ENCODE measurements around the gene TNNI2. TPM values are rescaled to one million over a fixed set of nuclear protein-coding genes. Genes with fewer than 3 reads are reported as not detected.
"Not testable (repeated sequence)": the region's sequence is repeated elsewhere in the genome, so short reads cannot be mapped to it uniquely, and the experiment has no call there.

The TNNI2 gene
- polyA plus RNA-seq, 1 of the 3 experiments (the other 2 are of a cell fraction) = not detected

DNA sequence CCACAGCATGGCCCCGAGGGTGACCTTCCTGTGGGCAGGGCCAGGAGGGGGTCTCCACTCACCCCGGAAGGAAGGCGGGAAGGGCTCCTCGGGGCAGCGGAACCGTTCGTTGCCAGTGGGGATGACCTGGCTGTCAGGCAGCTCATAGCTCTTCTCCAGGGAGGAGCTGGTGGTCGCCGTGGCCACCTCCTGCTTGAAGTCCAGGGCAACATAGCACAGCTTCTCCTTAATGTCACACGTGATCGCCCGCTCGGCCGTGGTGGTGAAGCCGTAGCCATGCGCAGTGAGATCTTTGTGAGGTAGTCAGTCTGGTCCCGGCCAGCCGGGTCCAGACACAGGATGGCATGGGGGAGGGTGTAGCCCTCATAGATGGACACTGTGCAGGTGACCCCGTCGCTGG, 35.5 kb upstream of the TNNI2 start:
- POLR2A ChIA-PET = no interaction called here

DNA sequence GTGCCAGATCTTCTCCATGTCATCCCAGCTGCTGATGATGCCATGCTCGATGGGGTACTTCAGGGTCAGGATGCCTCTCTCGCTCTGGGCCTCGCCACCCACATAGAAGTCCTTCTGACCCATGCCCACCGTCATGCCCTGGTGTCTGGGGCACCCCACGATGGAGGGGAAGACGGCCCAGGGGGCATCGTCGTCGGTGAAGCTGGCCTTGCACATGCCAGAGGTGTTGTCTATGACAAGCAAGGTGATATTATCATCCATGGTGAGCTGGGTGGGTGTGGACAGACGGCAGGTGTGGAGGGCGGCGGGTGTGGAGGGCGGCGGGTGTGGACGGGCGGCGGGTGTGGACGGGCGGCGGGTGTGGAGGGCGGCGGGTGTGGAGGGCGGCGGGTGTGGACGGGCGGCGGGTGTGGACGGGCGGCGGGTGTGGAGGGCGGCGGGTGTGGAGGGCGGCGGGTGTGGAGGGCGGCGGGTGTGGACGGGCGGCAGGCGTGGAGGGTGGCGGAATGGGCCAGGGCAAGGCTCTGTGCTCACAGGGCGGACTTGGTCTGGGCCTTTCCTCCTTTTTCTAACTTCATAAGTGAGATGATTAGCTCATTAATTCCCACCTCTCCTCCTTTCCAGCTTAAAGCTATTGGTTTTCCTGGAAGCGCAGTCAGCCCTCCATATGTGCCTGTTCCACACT, 34.8 kb upstream of the TNNI2 start:
- DNase-seq; H3K36me3 ChIP-seq (replicated peaks in 1 of 2; ENCODE audit: control insufficient read depth in 1 of 2, insufficient read depth in 2 of 2, low read length in 1 of 2); H3K4me3 ChIP-seq (ENCODE audit: low read depth in 2 of 2, low read length in 1 of 2); POLR2A ChIA-PET; H4K20me1 ChIP-seq (ENCODE audit: insufficient read depth); H3K79me2 ChIP-seq (ENCODE audit: insufficient read depth); H3K27ac ChIP-seq (ENCODE audit: low read depth in 2 of 2, low read length in 1 of 2); H2AFZ ChIP-seq (ENCODE audit: low read depth); H3K9me3 ChIP-seq; H3F3A ChIP-seq (replicated peaks; ENCODE audit: insufficient read depth); H3K27me3 ChIP-seq (ENCODE audit: insufficient read depth); H3K4me2 ChIP-seq; H3K4me1 ChIP-seq (ENCODE audit: control insufficient read depth in 1 of 2, insufficient read depth in 2 of 2, low read depth in 1 of 2, low read length in 1 of 2); H3K9ac ChIP-seq; H3K9me2 ChIP-seq: not testable (repeated sequence)
- 79% methylated on average over 29 of the region's 42 CpGs for WGBS (ENCODE audit: low lambda C conversion rate)
- CTCF ChIA-PET = interaction anchor here (0.8 to 1.4 kb wide), 3 partner anchors 24 to 352 kb away, joined by 3 read pairs; no protein-coding TSS in a partner anchor

More for the DNA sequence above, 35.5 kb upstream of the TNNI2 start:
- no peaks in the 10 kb centered on the region for H3K79me2 ChIP-seq (ENCODE audit: insufficient read depth)
- no peaks in the 10 kb centered on the region; the same call in 1 of the 2 replicates for H3K27me3 ChIP-seq (ENCODE audit: insufficient read depth)
- CTCF ChIA-PET = interaction anchor here (1.1 to 1.4 kb wide), 2 partner anchors 14 to 353 kb away, joined by 3 read pairs; no protein-coding TSS in a partner anchor
- H3K27ac ChIP-seq (ENCODE audit: low read depth in 2 of 2, low read length in 1 of 2) = no peak overlapping the region
- DNase-seq = no peak
- no peaks in the 10 kb centered on the region for H3K36me3 ChIP-seq (replicated peaks in 1 of 2; ENCODE audit: control insufficient read depth in 1 of 2, insufficient read depth in 2 of 2, low read length in 1 of 2)
- WGBS (ENCODE audit: low lambda C conversion rate) = 89% methylated on average over 13 of the region's 20 CpGs
- no peaks in the 10 kb centered on the region for H3K9me2 ChIP-seq
- no peak overlapping the region for H3K4me2 ChIP-seq
- no peak overlapping the region for H3K4me3 ChIP-seq (ENCODE audit: low read depth in 2 of 2, low read length in 1 of 2)
- H4K20me1 ChIP-seq (ENCODE audit: insufficient read depth) = no peaks in the 10 kb centered on the region
- no peaks in the 10 kb centered on the region for H3F3A ChIP-seq (replicated peaks; ENCODE audit: insufficient read depth)
- H2AFZ ChIP-seq (ENCODE audit: low read depth) = no peak overlapping the region
- no peaks in the 10 kb centered on the region for H3K9me3 ChIP-seq
- H3K4me1 ChIP-seq (ENCODE audit: control insufficient read depth in 1 of 2, insufficient read depth in 2 of 2, low read depth in 1 of 2, low read length in 1 of 2) = no peaks in the 10 kb centered on the region
- TF ChIP-seq CHD2 (IDR thresholded peaks at IDR 0.05; ENCODE audit: low read length, partially characterized antibody) (no peak), JUND (IDR thresholded peaks at IDR 0.05) (no peak), GABPA (IDR thresholded peaks at IDR 0.05; ENCODE audit: low read depth) (no peak), RCOR1 (IDR thresholded peaks at IDR 0.05; ENCODE audit: low read length) (no peak), RFX5 (IDR thresholded peaks at IDR 0.05; ENCODE audit: low read length) (no peak), RAD21 (IDR thresholded peaks at IDR 0.05; ENCODE audit: low read length) (no peak), FOXM1 (IDR thresholded peaks at IDR 0.05; ENCODE audit: low read depth) (no peak), RXRA (IDR thresholded peaks at IDR 0.05; ENCODE audit: borderline replicate concordance, low read depth) (no peak), MXI1 (IDR thresholded peaks at IDR 0.05; ENCODE audit: low read depth, low read length) (no peak), YY1 (IDR thresholded peaks at IDR 0.05; ENCODE audit: low read depth) (no peak), TAF1 (IDR thresholded peaks at IDR 0.05; ENCODE audit: borderline replicate concordance, low read depth, low read length) (no peak), SMC3 (IDR thresholded peaks at IDR 0.05; ENCODE audit: low read depth, low read length) (no peak), ELF1 (IDR thresholded peaks at IDR 0.05) (no peak), GATA2 (CRISPR knock-in tag; IDR thresholded peaks at IDR 0.05) (no peak), NRF1 (IDR thresholded peaks at IDR 0.05; ENCODE audit: low read depth, low read length) (no peak)
- TF ChIP-seq, protein P1, sequence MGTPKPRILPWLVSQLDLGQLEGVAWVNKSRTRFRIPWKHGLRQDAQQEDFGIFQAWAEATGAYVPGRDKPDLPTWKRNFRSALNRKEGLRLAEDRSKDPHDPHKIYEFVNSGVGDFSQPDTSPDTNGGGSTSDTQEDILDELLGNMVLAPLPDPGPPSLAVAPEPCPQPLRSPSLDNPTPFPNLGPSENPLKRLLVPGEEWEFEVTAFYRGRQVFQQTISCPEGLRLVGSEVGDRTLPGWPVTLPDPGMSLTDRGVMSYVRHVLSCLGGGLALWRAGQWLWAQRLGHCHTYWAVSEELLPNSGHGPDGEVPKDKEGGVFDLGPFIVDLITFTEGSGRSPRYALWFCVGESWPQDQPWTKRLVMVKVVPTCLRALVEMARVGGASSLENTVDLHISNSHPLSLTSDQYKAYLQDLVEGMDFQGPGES (IDR thresholded peaks at IDR 0.05; ENCODE audit: low read depth, low read length) = no peak
- TF ChIP-seq, protein P2, sequence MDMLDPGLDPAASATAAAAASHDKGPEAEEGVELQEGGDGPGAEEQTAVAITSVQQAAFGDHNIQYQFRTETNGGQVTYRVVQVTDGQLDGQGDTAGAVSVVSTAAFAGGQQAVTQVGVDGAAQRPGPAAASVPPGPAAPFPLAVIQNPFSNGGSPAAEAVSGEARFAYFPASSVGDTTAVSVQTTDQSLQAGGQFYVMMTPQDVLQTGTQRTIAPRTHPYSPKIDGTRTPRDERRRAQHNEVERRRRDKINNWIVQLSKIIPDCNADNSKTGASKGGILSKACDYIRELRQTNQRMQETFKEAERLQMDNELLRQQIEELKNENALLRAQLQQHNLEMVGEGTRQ (IDR thresholded peaks at IDR 0.05; ENCODE audit: borderline replicate concordance, low read depth, low read length) = no peak
- TF ChIP-seq, protein P3, sequence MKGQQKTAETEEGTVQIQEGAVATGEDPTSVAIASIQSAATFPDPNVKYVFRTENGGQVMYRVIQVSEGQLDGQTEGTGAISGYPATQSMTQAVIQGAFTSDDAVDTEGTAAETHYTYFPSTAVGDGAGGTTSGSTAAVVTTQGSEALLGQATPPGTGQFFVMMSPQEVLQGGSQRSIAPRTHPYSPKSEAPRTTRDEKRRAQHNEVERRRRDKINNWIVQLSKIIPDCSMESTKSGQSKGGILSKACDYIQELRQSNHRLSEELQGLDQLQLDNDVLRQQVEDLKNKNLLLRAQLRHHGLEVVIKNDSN (IDR thresholded peaks at IDR 0.05; ENCODE audit: borderline replicate concordance, low read depth) = no peak
- TF ChIP-seq, protein P4, sequence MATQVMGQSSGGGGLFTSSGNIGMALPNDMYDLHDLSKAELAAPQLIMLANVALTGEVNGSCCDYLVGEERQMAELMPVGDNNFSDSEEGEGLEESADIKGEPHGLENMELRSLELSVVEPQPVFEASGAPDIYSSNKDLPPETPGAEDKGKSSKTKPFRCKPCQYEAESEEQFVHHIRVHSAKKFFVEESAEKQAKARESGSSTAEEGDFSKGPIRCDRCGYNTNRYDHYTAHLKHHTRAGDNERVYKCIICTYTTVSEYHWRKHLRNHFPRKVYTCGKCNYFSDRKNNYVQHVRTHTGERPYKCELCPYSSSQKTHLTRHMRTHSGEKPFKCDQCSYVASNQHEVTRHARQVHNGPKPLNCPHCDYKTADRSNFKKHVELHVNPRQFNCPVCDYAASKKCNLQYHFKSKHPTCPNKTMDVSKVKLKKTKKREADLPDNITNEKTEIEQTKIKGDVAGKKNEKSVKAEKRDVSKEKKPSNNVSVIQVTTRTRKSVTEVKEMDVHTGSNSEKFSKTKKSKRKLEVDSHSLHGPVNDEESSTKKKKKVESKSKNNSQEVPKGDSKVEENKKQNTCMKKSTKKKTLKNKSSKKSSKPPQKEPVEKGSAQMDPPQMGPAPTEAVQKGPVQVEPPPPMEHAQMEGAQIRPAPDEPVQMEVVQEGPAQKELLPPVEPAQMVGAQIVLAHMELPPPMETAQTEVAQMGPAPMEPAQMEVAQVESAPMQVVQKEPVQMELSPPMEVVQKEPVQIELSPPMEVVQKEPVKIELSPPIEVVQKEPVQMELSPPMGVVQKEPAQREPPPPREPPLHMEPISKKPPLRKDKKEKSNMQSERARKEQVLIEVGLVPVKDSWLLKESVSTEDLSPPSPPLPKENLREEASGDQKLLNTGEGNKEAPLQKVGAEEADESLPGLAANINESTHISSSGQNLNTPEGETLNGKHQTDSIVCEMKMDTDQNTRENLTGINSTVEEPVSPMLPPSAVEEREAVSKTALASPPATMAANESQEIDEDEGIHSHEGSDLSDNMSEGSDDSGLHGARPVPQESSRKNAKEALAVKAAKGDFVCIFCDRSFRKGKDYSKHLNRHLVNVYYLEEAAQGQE (IDR thresholded peaks at IDR 0.05; ENCODE audit: low read depth, low read length) = no peak
- TF ChIP-seq, protein P5, sequence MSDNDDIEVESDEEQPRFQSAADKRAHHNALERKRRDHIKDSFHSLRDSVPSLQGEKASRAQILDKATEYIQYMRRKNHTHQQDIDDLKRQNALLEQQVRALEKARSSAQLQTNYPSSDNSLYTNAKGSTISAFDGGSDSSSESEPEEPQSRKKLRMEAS (IDR thresholded peaks at IDR 0.05; ENCODE audit: low read depth) = no peak
- H3K9ac ChIP-seq = no peak overlapping the region

Measured in SK-N-SH (cell line).